CD14-positive monocyte (primary cell): ENCODE data around the gene COL4A1. TPM values are rescaled to one million over a fixed set of nuclear protein-coding genes. Genes with fewer than 3 reads are reported as not detected.

Experiments
- DNase-seq, 3 donors: peaks; one replicate each; pipeline ENCODE4 v3.0.0-alpha.2; 2011 to 2022
- H2AFZ ChIP-seq: 2 replicates; pipeline ENCODE4 v1.6.0; 2012; ENCODE audit warnings: mild to moderate bottlenecking, low read depth, low read length, inconsistent platforms; ENCODE audit not compliant: insufficient read depth, poor library complexity, severe bottlenecking
- H3K27ac ChIP-seq, 2 donors: 1 replicate in 1 of 2; 2 replicates in 1 of 2; pipeline ENCODE4 v1.5.1; 2012 to 2013; ENCODE audit warnings: low read length in 2 of 2, control low read depth in 1 of 2, inconsistent platforms in 1 of 2, low read depth in 1 of 2, mild to moderate bottlenecking in 1 of 2
- H3K27me3 ChIP-seq, 2 donors: one replicate each; pipeline versions ENCODE4 v1.6.0 to v1.6.1; 2011 to 2013; ENCODE audit warnings: low read length in 2 of 2; ENCODE audit not compliant: control insufficient read depth in 2 of 2, insufficient read depth in 2 of 2
- H3K36me3 ChIP-seq, 2 donors: replicated peaks in 1 of 2; 1 replicate in 1 of 2; 2 replicates in 1 of 2; pipeline versions ENCODE4 v1.5.1 to v1.6.1; 2012 to 2013; ENCODE audit warnings: low read length in 2 of 2, control low read depth in 1 of 2, inconsistent platforms in 1 of 2, mild to moderate bottlenecking in 1 of 2; ENCODE audit not compliant: insufficient read depth in 2 of 2, control insufficient read depth in 1 of 2
- H3K4me1 ChIP-seq, 2 donors: 1 replicate in 1 of 2; 2 replicates in 1 of 2; pipeline versions ENCODE4 v1.5.1 to v1.6.1; 2012 to 2013; ENCODE audit warnings: low read length in 2 of 2, control low read depth in 1 of 2, inconsistent platforms in 1 of 2, mild to moderate bottlenecking in 1 of 2, moderate library complexity in 1 of 2; ENCODE audit not compliant: insufficient read depth in 2 of 2, control insufficient read depth in 1 of 2
- H3K4me2 ChIP-seq: replicated peaks from 2 replicates; pipeline ENCODE3; 2012; ENCODE audit warnings: low read length, moderate library complexity, mild to moderate bottlenecking; ENCODE audit not compliant: poor library complexity, severe bottlenecking; ENCODE audit errors: extremely low read depth
- H3K4me3 ChIP-seq, 3 experiments: fragments of 200-600 bp in 1 of 3; sonication (generic) in 1 of 3; replicated peaks in 1 of 3; 1 replicate in 2 of 3; 2 replicates in 1 of 3; pipeline ENCODE4 v1.5.1; 2011 to 2013; ENCODE audit warnings: low read length in 3 of 3, mild to moderate bottlenecking in 3 of 3, control low read depth in 2 of 3, low read depth in 2 of 3, inconsistent platforms in 1 of 3, moderate library complexity in 1 of 3
- H3K79me2 ChIP-seq: 2 replicates; pipeline ENCODE4 v1.6.0; 2012; ENCODE audit warnings: mild to moderate bottlenecking, control low read depth, inconsistent platforms, low read length, moderate library complexity; ENCODE audit not compliant: insufficient read depth
- H3K9ac ChIP-seq: 2 replicates; pipeline ENCODE4 v1.6.0; 2017; ENCODE audit warnings: low read length, mild to moderate bottlenecking; ENCODE audit not compliant: insufficient read depth, poor library complexity, severe bottlenecking
- H3K9me3 ChIP-seq, 2 donors: replicated peaks in 1 of 2; 1 replicate in 1 of 2; 2 replicates in 1 of 2; pipeline versions ENCODE4 v1.5.1 to v1.6.1; 2012 to 2013; ENCODE audit warnings: low read length in 2 of 2, control low read depth in 1 of 2; ENCODE audit not compliant: control insufficient read depth in 1 of 2, insufficient read depth in 1 of 2
- H4K20me1 ChIP-seq: 2 replicates; pipeline ENCODE4 v1.6.0; 2012; ENCODE audit warnings: mild to moderate bottlenecking, low read length, control low read depth, moderate library complexity; ENCODE audit not compliant: insufficient read depth
- H3K27ac Mint-ChIP-seq, 7 donors: one replicate each; pipeline ENCODE4 v1.8.0; 2020; ENCODE audit warnings: mild to moderate bottlenecking in 7 of 7, mixed read lengths in 7 of 7, moderate library complexity in 6 of 7, inconsistent platforms in 2 of 7
- H3K27me3 Mint-ChIP-seq, 3 donors: one replicate each; pipeline ENCODE4 v1.8.0; 2021 to 2022; ENCODE audit warnings: low read depth in 3 of 3, mild to moderate bottlenecking in 3 of 3, mixed read lengths in 3 of 3, moderate library complexity in 3 of 3, inconsistent platforms in 1 of 3
- H3K36me3 Mint-ChIP-seq, 2 donors: one replicate each; pipeline ENCODE4 v1.8.0; 2020; ENCODE audit warnings: mixed read lengths in 2 of 2, inconsistent platforms in 1 of 2, mild to moderate bottlenecking in 1 of 2
- H3K4me1 Mint-ChIP-seq: one replicate; pipeline ENCODE4 v1.8.0; 2020; ENCODE audit warnings: mild to moderate bottlenecking, mixed read lengths
- H3K4me3 Mint-ChIP-seq, 2 donors: one replicate each; pipeline ENCODE4 v1.8.0; 2020; ENCODE audit warnings: mild to moderate bottlenecking in 2 of 2, mixed read lengths in 2 of 2, moderate library complexity in 1 of 2
- H3K9me3 Mint-ChIP-seq, 7 donors: one replicate each; pipeline ENCODE4 v1.8.0; 2020 to 2022; ENCODE audit warnings: mixed read lengths in 7 of 7, mild to moderate bottlenecking in 6 of 7, moderate library complexity in 6 of 7, inconsistent platforms in 2 of 7
- WGBS: methylation state at CpG from one replicate; pipeline ENCODE4 v1.1.5; 2013; ENCODE audit warnings: missing lambda C conversion rate; ENCODE audit not compliant: insufficient coverage; 5-methylcytosine and 5-hydroxymethylcytosine counted together
- intact Hi-C, 2 donors: fragments of 100-400 bp; cut with micrococcal nuclease; formaldehyde crosslinking; loops; one replicate each; pipeline versions ENCODE4 v1.15.0 to v1.15.1; 2023
- polyA plus RNA-seq, 3 donors: library from polyadenylated mRNA; depleted of rRNA in 1 of 3; unstranded in 2 of 3; stranded (reverse) in 1 of 3; fragments of 300-500 nt in 2 of 3; fragments of >200 nt in 1 of 3; fragmentation: Illumina TruSeq in 2 of 3; gene quantifications; 1 replicate in 2 of 3; 2 replicates in 1 of 3; pipeline ENCODE4 v1.2.3, GENCODE V29; 2012 to 2021
- TF ChIP-seq, protein P1 (sequence below): fragments of 200-600 bp; IDR thresholded peaks from one replicate; pipeline ENCODE4 v1.8.0; 2022; ENCODE audit warnings: antibody characterized with exemption, mild to moderate bottlenecking

COL4A1 gene
- polyA plus RNA-seq, 3 donors = 0.16 to 0.25 TPM; not detected in 1

DNA sequence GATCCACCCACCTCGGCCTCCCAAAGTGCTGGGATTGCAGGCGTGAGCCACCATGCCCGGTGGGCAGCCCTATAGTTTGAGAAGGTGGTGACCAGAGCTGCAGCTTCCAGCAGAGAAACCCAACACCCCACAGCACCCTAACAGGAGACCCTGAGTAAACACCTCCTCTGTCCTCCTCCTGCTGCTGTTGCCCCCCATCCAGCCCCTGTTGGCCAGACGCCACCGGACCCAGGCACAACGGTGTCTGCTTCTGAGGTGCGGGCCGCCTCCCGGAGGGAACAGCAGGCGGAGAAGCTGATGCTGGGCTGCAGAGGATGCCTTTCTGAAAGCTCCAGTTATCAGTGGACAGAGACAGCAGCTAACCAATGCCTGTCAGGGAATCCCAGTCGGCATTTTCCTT is 175.5 kb downstream of the COL4A1 start:
- Mint-ChIP-seq H3K36me3 (no peaks in the 10 kb centered on the region), H3K27ac (peak overlapping the region in 1 of 7 donors; percentile 20), H3K4me3 (no peak overlapping the region), H3K9me3 (peaks cover 0 to 2% (median 0%) of the 10 kb centered on the region in 7 donors), H3K4me1 (peaks cover 8% of the 10 kb centered on the region), H3K27me3 (peaks cover 2 to 16% (median 6%) of the 10 kb centered on the region in 3 donors)
- TF ChIP-seq, protein P1, sequence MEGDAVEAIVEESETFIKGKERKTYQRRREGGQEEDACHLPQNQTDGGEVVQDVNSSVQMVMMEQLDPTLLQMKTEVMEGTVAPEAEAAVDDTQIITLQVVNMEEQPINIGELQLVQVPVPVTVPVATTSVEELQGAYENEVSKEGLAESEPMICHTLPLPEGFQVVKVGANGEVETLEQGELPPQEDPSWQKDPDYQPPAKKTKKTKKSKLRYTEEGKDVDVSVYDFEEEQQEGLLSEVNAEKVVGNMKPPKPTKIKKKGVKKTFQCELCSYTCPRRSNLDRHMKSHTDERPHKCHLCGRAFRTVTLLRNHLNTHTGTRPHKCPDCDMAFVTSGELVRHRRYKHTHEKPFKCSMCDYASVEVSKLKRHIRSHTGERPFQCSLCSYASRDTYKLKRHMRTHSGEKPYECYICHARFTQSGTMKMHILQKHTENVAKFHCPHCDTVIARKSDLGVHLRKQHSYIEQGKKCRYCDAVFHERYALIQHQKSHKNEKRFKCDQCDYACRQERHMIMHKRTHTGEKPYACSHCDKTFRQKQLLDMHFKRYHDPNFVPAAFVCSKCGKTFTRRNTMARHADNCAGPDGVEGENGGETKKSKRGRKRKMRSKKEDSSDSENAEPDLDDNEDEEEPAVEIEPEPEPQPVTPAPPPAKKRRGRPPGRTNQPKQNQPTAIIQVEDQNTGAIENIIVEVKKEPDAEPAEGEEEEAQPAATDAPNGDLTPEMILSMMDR = no peak
- Histone ChIP-seq H3K9me3 (no peaks in the 10 kb centered on the region), H3K4me3 (no peak overlapping the region), H3K4me1 (peaks cover 0 to 8% of the 10 kb centered on the region in 2 donors), H3K4me2 (no peak overlapping the region), H3K9ac (no peak overlapping the region), H2AFZ (no peak overlapping the region), H3K27me3 (no peaks in the 10 kb centered on the region), H4K20me1 (no peaks in the 10 kb centered on the region), H3K36me3 (no peaks in the 10 kb centered on the region), H3K27ac (no peak overlapping the region), H3K79me2 (no peaks in the 10 kb centered on the region)
- DNase-seq = no peak
- 95% methylated on average over 10 of the region's 11 CpGs for WGBS
- intact Hi-C loops = loop anchor here in 1 of 2 donors (10.0 kb wide), 2 partner anchors 283 to 357 kb away; no protein-coding TSS in a partner anchor

DNA sequence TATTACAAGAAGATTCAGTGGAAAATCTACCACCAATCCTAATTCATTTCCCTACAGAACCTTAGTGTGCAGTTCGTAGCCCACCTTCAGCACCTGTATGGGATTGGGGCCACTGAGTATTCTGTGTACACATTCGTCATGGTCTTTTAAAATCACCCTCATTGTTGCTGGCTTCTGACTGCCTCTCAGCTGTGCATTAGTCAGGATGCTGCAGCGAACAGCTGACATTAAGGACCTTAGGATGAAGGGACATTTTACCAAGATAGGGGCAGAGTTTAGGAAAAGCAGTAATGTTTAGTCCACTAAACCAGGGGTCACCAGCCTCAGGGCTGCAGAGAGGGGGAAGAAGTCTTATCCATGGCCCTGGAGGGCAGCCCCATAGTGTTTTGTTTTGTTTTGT is 176.5 kb downstream of the COL4A1 start:
- no peaks in the 10 kb centered on the region for H3K79me2 ChIP-seq
- TF ChIP-seq, protein P1 = no peak

More for the DNA sequence above, 176.5 kb downstream of the COL4A1 start:
- no peak for DNase-seq
- no peaks in the 10 kb centered on the region for H3K36me3 Mint-ChIP-seq
- intact Hi-C loops = loop anchor here in 1 of 2 donors (10.0 kb wide), 2 partner anchors 284 to 356 kb away; no protein-coding TSS in a partner anchor
- Histone ChIP-seq H3K4me2 (no peak overlapping the region), H3K4me3 (no peak overlapping the region), H3K9ac (no peak overlapping the region), H3K36me3 (no peaks in the 10 kb centered on the region), H3K4me1 (peaks cover 0 to 13% of the 10 kb centered on the region in 2 donors), H4K20me1 (no peaks in the 10 kb centered on the region), H3K27me3 (no peaks in the 10 kb centered on the region), H3K9me3 (no peaks in the 10 kb centered on the region), H2AFZ (no peak overlapping the region), H3K27ac (no peak overlapping the region)
- no peak overlapping the region for H3K4me3 Mint-ChIP-seq
- peaks cover 0 to 2% (median 0%) of the 10 kb centered on the region in 7 donors for H3K9me3 Mint-ChIP-seq
- H3K27me3 Mint-ChIP-seq = peaks cover 6 to 23% (median 13%) of the 10 kb centered on the region in 3 donors
- no peak overlapping the region for H3K27ac Mint-ChIP-seq
- H3K4me1 Mint-ChIP-seq = peaks cover 12% of the 10 kb centered on the region
- 100% methylated on average over 1 of the region's 3 CpGs for WGBS
